Measurements from ENCODE around the gene GAPDH.
A peak's percentile ranks its signal among the peaks of the same experiment; 100 is the strongest.
"Not testable (repeated sequence)": the region's sequence is repeated elsewhere in the genome, so short reads cannot be mapped to it uniquely, and the experiment has no call there.

GAPDH gene

DNA sequence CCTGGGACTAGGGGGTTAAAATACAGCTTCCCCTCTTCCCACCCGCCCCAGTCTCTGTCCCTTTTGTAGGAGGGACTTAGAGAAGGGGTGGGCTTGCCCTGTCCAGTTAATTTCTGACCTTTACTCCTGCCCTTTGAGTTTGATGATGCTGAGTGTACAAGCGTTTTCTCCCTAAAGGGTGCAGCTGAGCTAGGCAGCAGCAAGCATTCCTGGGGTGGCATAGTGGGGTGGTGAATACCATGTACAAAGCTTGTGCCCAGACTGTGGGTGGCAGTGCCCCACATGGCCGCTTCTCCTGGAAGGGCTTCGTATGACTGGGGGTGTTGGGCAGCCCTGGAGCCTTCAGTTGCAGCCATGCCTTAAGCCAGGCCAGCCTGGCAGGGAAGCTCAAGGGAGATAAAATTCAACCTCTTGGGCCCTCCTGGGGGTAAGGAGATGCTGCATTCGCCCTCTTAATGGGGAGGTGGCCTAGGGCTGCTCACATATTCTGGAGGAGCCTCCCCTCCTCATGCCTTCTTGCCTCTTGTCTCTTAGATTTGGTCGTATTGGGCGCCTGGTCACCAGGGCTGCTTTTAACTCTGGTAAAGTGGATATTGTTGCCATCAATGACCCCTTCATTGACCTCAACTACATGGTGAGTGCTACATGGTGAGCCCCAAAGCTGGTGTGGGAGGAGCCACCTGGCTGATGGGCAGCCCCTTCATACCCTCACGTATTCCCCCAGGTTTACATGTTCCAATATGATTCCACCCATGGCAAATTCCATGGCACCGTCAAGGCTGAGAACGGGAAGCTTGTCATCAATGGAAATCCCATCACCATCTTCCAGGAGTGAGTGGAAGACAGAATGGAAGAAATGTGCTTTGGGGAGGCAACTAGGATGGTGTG is 1.9 kb downstream of the GAPDH start:
- TF ChIP-seq YY1 (IDR thresholded peaks at IDR 0.05; ENCODE audit: insufficient read depth, insufficient read length) = no peak
- no peak for TF ChIP-seq ZNF274 (IDR thresholded peaks at IDR 0.05; ENCODE audit: low read depth, low read length)
- TF ChIP-seq SUZ12 (IDR thresholded peaks at IDR 0.05; ENCODE audit: extremely low read depth, insufficient read depth, insufficient read length) = no peak
- Histone ChIP-seq H3K27me3 (ENCODE audit: insufficient read depth, insufficient read length) (no peaks in the 10 kb centered on the region), H3K4me1 (ENCODE audit: insufficient read depth, insufficient read length) (peaks cover 34% of the 10 kb centered on the region), H3K9me3 (ENCODE audit: insufficient read depth, low read length) (no peaks in the 10 kb centered on the region), H3K4me3 (ENCODE audit: insufficient read length, low read depth) (peak overlapping the region; percentile 99), H3K9ac (ENCODE audit: insufficient read length, low read depth) (peak overlapping the region; percentile 100), H3K36me3 (ENCODE audit: insufficient read depth, insufficient read length, low read length) (peaks cover 77% of the 10 kb centered on the region)
- no peak for DNase-seq (ENCODE audit: low read depth, low spot score)

DNA sequence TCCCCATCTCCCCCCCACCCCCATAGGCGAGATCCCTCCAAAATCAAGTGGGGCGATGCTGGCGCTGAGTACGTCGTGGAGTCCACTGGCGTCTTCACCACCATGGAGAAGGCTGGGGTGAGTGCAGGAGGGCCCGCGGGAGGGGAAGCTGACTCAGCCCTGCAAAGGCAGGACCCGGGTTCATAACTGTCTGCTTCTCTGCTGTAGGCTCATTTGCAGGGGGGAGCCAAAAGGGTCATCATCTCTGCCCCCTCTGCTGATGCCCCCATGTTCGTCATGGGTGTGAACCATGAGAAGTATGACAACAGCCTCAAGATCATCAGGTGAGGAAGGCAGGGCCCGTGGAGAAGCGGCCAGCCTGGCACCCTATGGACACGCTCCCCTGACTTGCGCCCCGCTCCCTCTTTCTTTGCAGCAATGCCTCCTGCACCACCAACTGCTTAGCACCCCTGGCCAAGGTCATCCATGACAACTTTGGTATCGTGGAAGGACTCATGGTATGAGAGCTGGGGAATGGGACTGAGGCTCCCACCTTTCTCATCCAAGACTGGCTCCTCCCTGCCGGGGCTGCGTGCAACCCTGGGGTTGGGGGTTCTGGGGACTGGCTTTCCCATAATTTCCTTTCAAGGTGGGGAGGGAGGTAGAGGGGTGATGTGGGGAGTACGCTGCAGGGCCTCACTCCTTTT is 2.7 kb downstream of the GAPDH start:
- peak overlapping the region; percentile 100 for H3K9ac ChIP-seq (ENCODE audit: insufficient read length, low read depth)
- no peaks in the 10 kb centered on the region for H3K27me3 ChIP-seq (ENCODE audit: insufficient read depth, insufficient read length)
- no peak for DNase-seq (ENCODE audit: low read depth, low spot score)
- H3K36me3 ChIP-seq (ENCODE audit: insufficient read depth, insufficient read length, low read length) = peaks cover 77% of the 10 kb centered on the region
- peak overlapping the region; percentile 99 for H3K4me3 ChIP-seq (ENCODE audit: insufficient read length, low read depth)
- peaks cover 39% of the 10 kb centered on the region for H3K4me1 ChIP-seq (ENCODE audit: insufficient read depth, insufficient read length)
- no peak for TF ChIP-seq SUZ12 (IDR thresholded peaks at IDR 0.05; ENCODE audit: extremely low read depth, insufficient read depth, insufficient read length)
- TF ChIP-seq YY1 (IDR thresholded peaks at IDR 0.05; ENCODE audit: insufficient read depth, insufficient read length) = no peak
- no peak for TF ChIP-seq ZNF274 (IDR thresholded peaks at IDR 0.05; ENCODE audit: low read depth, low read length)
- no peaks in the 10 kb centered on the region for H3K9me3 ChIP-seq (ENCODE audit: insufficient read depth, low read length)

DNA sequence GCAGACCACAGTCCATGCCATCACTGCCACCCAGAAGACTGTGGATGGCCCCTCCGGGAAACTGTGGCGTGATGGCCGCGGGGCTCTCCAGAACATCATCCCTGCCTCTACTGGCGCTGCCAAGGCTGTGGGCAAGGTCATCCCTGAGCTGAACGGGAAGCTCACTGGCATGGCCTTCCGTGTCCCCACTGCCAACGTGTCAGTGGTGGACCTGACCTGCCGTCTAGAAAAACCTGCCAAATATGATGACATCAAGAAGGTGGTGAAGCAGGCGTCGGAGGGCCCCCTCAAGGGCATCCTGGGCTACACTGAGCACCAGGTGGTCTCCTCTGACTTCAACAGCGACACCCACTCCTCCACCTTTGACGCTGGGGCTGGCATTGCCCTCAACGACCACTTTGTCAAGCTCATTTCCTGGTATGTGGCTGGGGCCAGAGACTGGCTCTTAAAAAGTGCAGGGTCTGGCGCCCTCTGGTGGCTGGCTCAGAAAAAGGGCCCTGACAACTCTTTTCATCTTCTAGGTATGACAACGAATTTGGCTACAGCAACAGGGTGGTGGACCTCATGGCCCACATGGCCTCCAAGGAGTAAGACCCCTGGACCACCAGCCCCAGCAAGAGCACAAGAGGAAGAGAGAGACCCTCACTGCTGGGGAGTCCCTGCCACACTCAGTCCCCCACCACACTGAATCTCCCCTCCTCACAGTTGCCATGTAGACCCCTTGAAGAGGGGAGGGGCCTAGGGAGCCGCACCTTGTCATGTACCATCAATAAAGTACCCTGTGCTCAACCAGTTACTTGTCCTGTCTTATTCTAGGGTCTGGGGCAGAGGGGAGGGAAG is 3.5 kb downstream of the GAPDH start:
- peak; percentile 98 for DNase-seq (ENCODE audit: low read depth, low spot score)
- not testable (repeated sequence) for H3K9me3 ChIP-seq (ENCODE audit: insufficient read depth, low read length); H3K9ac ChIP-seq (ENCODE audit: insufficient read length, low read depth); H3K4me3 ChIP-seq (ENCODE audit: insufficient read length, low read depth); H3K27me3 ChIP-seq (ENCODE audit: insufficient read depth, insufficient read length)
- H3K36me3 ChIP-seq (ENCODE audit: insufficient read depth, insufficient read length, low read length) = peaks cover 81% of the 10 kb centered on the region
- H3K4me1 ChIP-seq (ENCODE audit: insufficient read depth, insufficient read length) = peaks cover 35% of the 10 kb centered on the region

DNA sequence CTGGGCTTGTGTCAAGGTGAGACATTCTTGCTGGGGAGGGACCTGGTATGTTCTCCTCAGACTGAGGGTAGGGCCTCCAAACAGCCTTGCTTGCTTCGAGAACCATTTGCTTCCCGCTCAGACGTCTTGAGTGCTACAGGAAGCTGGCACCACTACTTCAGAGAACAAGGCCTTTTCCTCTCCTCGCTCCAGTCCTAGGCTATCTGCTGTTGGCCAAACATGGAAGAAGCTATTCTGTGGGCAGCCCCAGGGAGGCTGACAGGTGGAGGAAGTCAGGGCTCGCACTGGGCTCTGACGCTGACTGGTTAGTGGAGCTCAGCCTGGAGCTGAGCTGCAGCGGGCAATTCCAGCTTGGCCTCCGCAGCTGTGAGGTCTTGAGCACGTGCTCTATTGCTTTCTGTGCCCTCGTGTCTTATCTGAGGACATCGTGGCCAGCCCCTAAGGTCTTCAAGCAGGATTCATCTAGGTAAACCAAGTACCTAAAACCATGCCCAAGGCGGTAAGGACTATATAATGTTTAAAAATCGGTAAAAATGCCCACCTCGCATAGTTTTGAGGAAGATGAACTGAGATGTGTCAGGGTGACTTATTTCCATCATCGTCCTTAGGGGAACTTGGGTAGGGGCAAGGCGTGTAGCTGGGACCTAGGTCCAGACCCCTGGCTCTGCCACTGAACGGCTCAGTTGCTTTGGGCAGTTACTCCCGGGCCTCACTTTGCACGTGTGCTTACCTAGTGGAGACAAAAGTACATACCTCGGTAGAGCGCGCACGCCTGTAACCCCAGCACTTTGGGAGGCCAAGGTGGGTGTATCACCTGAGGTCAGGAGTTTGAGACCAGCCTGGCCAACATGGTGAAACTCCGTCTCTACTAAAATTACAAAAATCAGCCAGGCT is 4.3 kb downstream of the GAPDH start:
- no peak for DNase-seq (ENCODE audit: low read depth, low spot score)
- Histone ChIP-seq H3K4me3 (ENCODE audit: insufficient read length, low read depth) (no peak overlapping the region), H3K4me1 (ENCODE audit: insufficient read depth, insufficient read length) (peaks cover 33% of the 10 kb centered on the region), H3K27me3 (ENCODE audit: insufficient read depth, insufficient read length) (no peaks in the 10 kb centered on the region), H3K36me3 (ENCODE audit: insufficient read depth, insufficient read length, low read length) (peaks cover 87% of the 10 kb centered on the region), H3K9me3 (ENCODE audit: insufficient read depth, low read length) (no peaks in the 10 kb centered on the region), H3K9ac (ENCODE audit: insufficient read length, low read depth) (no peak overlapping the region)
- no peak for TF ChIP-seq YY1 (IDR thresholded peaks at IDR 0.05; ENCODE audit: insufficient read depth, insufficient read length)
- no peak for TF ChIP-seq SUZ12 (IDR thresholded peaks at IDR 0.05; ENCODE audit: extremely low read depth, insufficient read depth, insufficient read length)
- no peak for TF ChIP-seq ZNF274 (IDR thresholded peaks at IDR 0.05; ENCODE audit: low read depth, low read length)

DNA sequence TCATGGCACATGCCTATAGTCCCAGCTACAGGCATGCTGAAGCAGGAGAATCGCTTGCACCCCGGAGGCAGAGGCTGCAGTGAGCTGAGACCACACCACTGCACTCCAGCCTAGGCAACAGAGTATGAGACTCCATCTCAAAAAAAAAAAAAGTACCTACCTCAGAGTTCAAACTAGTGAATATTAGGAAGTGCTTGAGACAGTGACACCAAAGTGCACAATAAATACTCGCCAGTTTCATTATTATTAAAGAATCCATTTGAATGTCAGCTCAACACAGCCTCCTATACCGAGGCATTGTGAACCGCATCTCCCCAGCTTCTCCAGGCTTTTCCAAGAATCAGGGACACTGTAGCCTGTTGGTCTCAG is 5.0 kb downstream of the GAPDH start:
- TF ChIP-seq ZNF274 (IDR thresholded peaks at IDR 0.05; ENCODE audit: low read depth, low read length) = no peak
- TF ChIP-seq SUZ12 (IDR thresholded peaks at IDR 0.05; ENCODE audit: extremely low read depth, insufficient read depth, insufficient read length) = no peak
- no peak for TF ChIP-seq YY1 (IDR thresholded peaks at IDR 0.05; ENCODE audit: insufficient read depth, insufficient read length)
- Histone ChIP-seq H3K9ac (ENCODE audit: insufficient read length, low read depth) (no peak overlapping the region), H3K9me3 (ENCODE audit: insufficient read depth, low read length) (no peaks in the 10 kb centered on the region), H3K4me3 (ENCODE audit: insufficient read length, low read depth) (no peak overlapping the region), H3K27me3 (ENCODE audit: insufficient read depth, insufficient read length) (no peaks in the 10 kb centered on the region), H3K36me3 (ENCODE audit: insufficient read depth, insufficient read length, low read length) (peaks cover 92% of the 10 kb centered on the region), H3K4me1 (ENCODE audit: insufficient read depth, insufficient read length) (peaks cover 33% of the 10 kb centered on the region)
- no peak for DNase-seq (ENCODE audit: low read depth, low spot score)

DNA sequence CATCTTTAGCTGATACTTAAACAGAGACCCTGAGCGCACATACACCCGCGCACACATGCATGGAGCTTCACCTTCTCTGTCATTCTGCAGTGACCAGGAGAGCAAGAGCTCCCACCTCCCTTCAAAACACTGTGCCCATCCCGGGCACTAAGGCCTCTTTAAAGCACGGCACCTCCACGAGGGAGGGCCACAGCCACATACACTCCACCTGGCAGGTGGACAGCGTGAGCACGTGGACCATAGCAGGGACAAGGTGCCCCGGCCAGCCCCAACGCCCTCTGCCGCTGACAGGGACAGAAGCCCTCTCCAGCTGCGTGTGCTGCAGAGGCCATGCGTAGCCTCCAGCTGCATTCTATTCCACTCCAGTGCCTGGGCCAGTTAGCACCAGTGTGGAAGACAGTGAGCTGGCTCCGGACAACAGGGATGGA is 5.4 kb downstream of the GAPDH start:
- no peaks in the 10 kb centered on the region for H3K9me3 ChIP-seq (ENCODE audit: insufficient read depth, low read length)
- peak overlapping the region; percentile 65 for H3K9ac ChIP-seq (ENCODE audit: insufficient read length, low read depth)
- H3K27me3 ChIP-seq (ENCODE audit: insufficient read depth, insufficient read length) = no peaks in the 10 kb centered on the region
- TF ChIP-seq ZNF274 (IDR thresholded peaks at IDR 0.05; ENCODE audit: low read depth, low read length) (no peak), SUZ12 (IDR thresholded peaks at IDR 0.05; ENCODE audit: extremely low read depth, insufficient read depth, insufficient read length) (no peak), YY1 (IDR thresholded peaks at IDR 0.05; ENCODE audit: insufficient read depth, insufficient read length) (no peak)
- DNase-seq (ENCODE audit: low read depth, low spot score) = no peak
- H3K36me3 ChIP-seq (ENCODE audit: insufficient read depth, insufficient read length, low read length) = peaks cover 93% of the 10 kb centered on the region
- H3K4me1 ChIP-seq (ENCODE audit: insufficient read depth, insufficient read length) = peaks cover 33% of the 10 kb centered on the region
- H3K4me3 ChIP-seq (ENCODE audit: insufficient read length, low read depth) = no peak overlapping the region

All from NT2/D1 (cell line).